K562 (cell line): ENCODE measurements around the gene RRM2. TPM values are rescaled to one million over a fixed set of nuclear protein-coding genes. Genes with fewer than 3 reads are reported as not detected.

Experiments used
- ATAC-seq: fragments of 200-7000 bp; cut with Tn5 transposase; 3 replicates; pipeline ENCODE4 v1.9.1; 2020; ENCODE audit warnings: moderate library complexity
- BruUV-seq: library from RNA; stranded (reverse); fragments of 400-500 nt; replicated peaks from 2 replicates; lab custom pipeline; 2021; lab: Mats Ljungman, UMichigan
- CTCF ChIA-PET: fragments of 300-600 bp; formaldehyde crosslinking; extraction: SDS; loops from one replicate; lab custom pipeline; 2021; ENCODE audit warnings: low intra/inter-chr PET ratio; lab: Yijun Ruan, JAX
- POLR2A ChIA-PET: fragments of 300-600, 350-650 bp; sonication (Branson Sonifier 250); formaldehyde crosslinking; extraction: SDS; loops from one replicate; lab custom pipeline; 2021; ENCODE audit warnings: antibody characterized with exemption, inconsistent platforms; lab: Yijun Ruan, JAX
- DNase-seq, 4 experiments: peaks; one replicate each; pipeline versions ENCODE4 v3.0.0 to v3.0.0-alpha.2; 2011 to 2018; ENCODE audit warnings: low spot score in 3 of 4, mixed read lengths in 3 of 4; ENCODE audit errors: extremely low read depth in 1 of 4
- FAIRE-seq: peaks from 2 replicates; lab custom pipeline; 2011; peaks lifted over from hg19 to GRCh38; lab: Jason Lieb, UNC
- H2AFZ ChIP-seq: 2 replicates; pipeline ENCODE4 v1.6.0; 2011; ENCODE audit warnings: low read depth, low read length, control low read depth, inconsistent platforms
- H3K27ac ChIP-seq: fragments of 200-600 bp; 3 replicates; pipeline ENCODE4 v1.8.0; 2011; ENCODE audit warnings: low read depth, mild to moderate bottlenecking, control low read depth, inconsistent platforms, low read length, moderate library complexity, mixed read lengths; ENCODE audit errors: extremely low read depth
- H3K27me3 ChIP-seq, 2 experiments: fragments of 300-600 bp in 1 of 2; 2 replicates in 1 of 2; 3 replicates in 1 of 2; pipeline versions ENCODE4 v1.6.0 to v1.8.0; 2011; ENCODE audit warnings: inconsistent platforms in 2 of 2, low read length in 2 of 2, mild to moderate bottlenecking in 1 of 2, mixed read lengths in 1 of 2, moderate library complexity in 1 of 2; ENCODE audit not compliant: control insufficient read depth in 2 of 2, insufficient read depth in 2 of 2
- H3K36me3 ChIP-seq: fragments of 300-600 bp; 3 replicates; pipeline ENCODE4 v1.8.0; 2011; ENCODE audit warnings: mild to moderate bottlenecking, low read length, inconsistent platforms; ENCODE audit not compliant: control insufficient read depth, insufficient read depth
- H3K4me1 ChIP-seq, 2 experiments: fragments of 200-600 bp in 1 of 2; replicated peaks in 1 of 2; 2 replicates in 1 of 2; 3 replicates in 1 of 2; pipeline versions ENCODE4 v1.5.1 to v1.8.0; 2011; ENCODE audit warnings: inconsistent platforms in 2 of 2, low read length in 2 of 2, mild to moderate bottlenecking in 1 of 2, mixed read lengths in 1 of 2, moderate library complexity in 1 of 2; ENCODE audit not compliant: control insufficient read depth in 2 of 2, insufficient read depth in 2 of 2
- H3K4me2 ChIP-seq: 2 replicates; pipeline ENCODE4 v1.6.1; 2011; ENCODE audit warnings: low read length, control low read depth, inconsistent platforms, mixed read lengths; ENCODE audit not compliant: insufficient read depth
- H3K4me3 ChIP-seq: fragments of 200-600 bp; sonication (generic), shearing (Covaris generic); 2 replicates; pipeline ENCODE4 v1.5.1; 2016; ENCODE audit warnings: control low read depth, inconsistent platforms
- H3K79me2 ChIP-seq: fragments of 200-600 bp; 3 replicates; pipeline ENCODE4 v1.8.0; 2011; ENCODE audit warnings: low read length, inconsistent platforms; ENCODE audit not compliant: control insufficient read depth, insufficient read depth
- H3K9ac ChIP-seq, 2 experiments: 2 replicates each; pipeline versions ENCODE4 v1.6.0 to v1.6.1; 2011; ENCODE audit warnings: low read depth in 2 of 2, low read length in 2 of 2, control low read depth in 1 of 2, inconsistent platforms in 1 of 2, mild to moderate bottlenecking in 1 of 2, mixed read lengths in 1 of 2; ENCODE audit not compliant: insufficient read depth in 1 of 2
- H3K9me1 ChIP-seq: one replicate; pipeline ENCODE4 v1.6.0; 2011; ENCODE audit warnings: inconsistent platforms, mild to moderate bottlenecking, low read length, moderate library complexity; ENCODE audit not compliant: control insufficient read depth, insufficient read depth
- H3K9me3 ChIP-seq: replicated peaks from 2 replicates; pipeline ENCODE4 v1.5.1; 2011; ENCODE audit warnings: low read depth, low read length, inconsistent platforms; ENCODE audit not compliant: control insufficient read depth, insufficient read depth
- H4K20me1 ChIP-seq: replicated peaks from 2 replicates; pipeline ENCODE4 v1.6.1; 2011; ENCODE audit warnings: low read length, inconsistent platforms, mixed read lengths; ENCODE audit not compliant: control insufficient read depth, insufficient read depth
- RBBP5 ChIP-seq: fragments of 200-600 bp; sonication (generic); IDR thresholded peaks from 2 replicates; pipeline ENCODE4 v1.6.1; 2012; ENCODE audit warnings: borderline replicate concordance, mild to moderate bottlenecking, low read length, control low read depth, inconsistent platforms; ENCODE audit not compliant: insufficient read depth, poor library complexity, severe bottlenecking
- ZBTB40 ChIP-seq, 2 experiments: fragments of 450-650 bp in 1 of 2; sonication (generic) in 1 of 2; formaldehyde crosslinking in 1 of 2; IDR thresholded peaks; 2 replicates each; pipeline versions ENCODE4 v1.7.1 to v1.9.0; 2016 to 2022; ENCODE audit warnings: inconsistent platforms in 1 of 2, mild to moderate bottlenecking in 1 of 2, missing genetic modification reagents in 1 of 2
- WGBS: fragments of 100-300 bp; shearing (Covaris generic); methylation state at CpG from one replicate; pipeline ENCODE4 v1.1.6; 2016; ENCODE audit warnings: low coverage, mixed read lengths; ENCODE audit not compliant: insufficient coverage; ENCODE audit errors: missing lambda C conversion rate; 5-methylcytosine and 5-hydroxymethylcytosine counted together
- in situ Hi-C: fragments of 300-500 bp; cut with MboI; formaldehyde crosslinking; loops from 4 replicates; pipeline ENCODE4 v1.15.0; 2018; ENCODE audit warnings: inconsistent platforms, mixed read lengths
- intact Hi-C: fragments of 100-400 bp; cut with micrococcal nuclease; formaldehyde crosslinking; loops from 2 replicates; pipeline ENCODE4 v1.14.2; 2022
- polyA plus RNA-seq, 8 experiments: library from polyadenylated mRNA; depleted of rRNA in 4 of 8; stranded (reverse) in 5 of 8; unstranded in 3 of 8; fragments of >200 nt; fragmentation: Nextera tagmentation in 2 of 8; fragmentation: Illumina TruSeq in 1 of 8; extraction: Ambion mirVana in 2 of 8; extraction: Trizol in 1 of 8; gene quantifications; 2 replicates each; pipeline versions ENCODE4 v1.2.1 to v1.2.3, GENCODE V29; 2011 to 2014; ENCODE audit warnings: inconsistent platforms in 1 of 8, missing spikeins in 1 of 8
- total RNA-seq, 7 experiments: library from RNA; depleted of rRNA in 6 of 7; stranded (reverse); fragments of >200 nt in 6 of 7; fragmentation: Illumina TruSeq in 2 of 7; extraction: Trizol in 2 of 7; gene quantifications; 2 replicates each; pipeline versions ENCODE4 v1.2.1 to v1.2.3, GENCODE V29; 2011 to 2021; ENCODE audit warnings: low replicate concordance in 1 of 7

RRM2 gene
- total and polyA plus RNA-seq, 9 of the 15 experiments (the other 6 are each of a cell fraction or from before 2014, with no cell fraction given), result 50.1 to 244 (median 128) TPM

GRCh38 chr2:10089565-10090190 lies 32.9 kb upstream of the RRM2 start:
- no peaks in the 10 kb centered on the region for H3K9me1 ChIP-seq
- no peak overlapping the region for H3K9ac ChIP-seq
- H3K27me3 ChIP-seq, result peaks cover 6 to 24% of the 10 kb centered on the region in 2 experiments; a peak in 4 of 5 replicates
- no peaks in the 10 kb centered on the region for H4K20me1 ChIP-seq
- ChIA-PET CTCF (interaction anchor here (0.6 kb wide), 1 partner anchor 349 kb away, joined by 3 read pairs; no protein-coding TSS in a partner anchor), POLR2A (no interaction called here)
- FAIRE-seq, result no peak
- WGBS, result 3% methylated on average over 5 of the region's 5 CpGs
- BruUV-seq, result no TSS peak
- intact Hi-C loops (no loop called here), in situ Hi-C loops (no loop called here)
- H3K79me2 ChIP-seq, result no peaks in the 10 kb centered on the region
- DNase-seq, result no peak
- peak overlapping the region; percentile 25 for H2AFZ ChIP-seq
- no peak overlapping the region for H3K4me2 ChIP-seq
- no peaks in the 10 kb centered on the region for H3K36me3 ChIP-seq
- no peak for TF ChIP-seq RBBP5
- peak; percentile 95 for TF ChIP-seq ZBTB40 (IDR thresholded peaks at IDR 0.05)
- TF ChIP-seq ZBTB40 (CRISPR knock-in tag; IDR thresholded peaks at IDR 0.05), result peak; percentile 85
- H3K4me3 ChIP-seq, result no peak overlapping the region
- no peak for ATAC-seq
- H3K27ac ChIP-seq, result no peak overlapping the region
- H3K4me1 ChIP-seq, result peaks cover 0 to 11% of the 10 kb centered on the region in 2 experiments; a peak in 1 of 5 replicates
- no peaks in the 10 kb centered on the region for H3K9me3 ChIP-seq
